GM10847 (cell line): Measurements from ENCODE around the gene DDX1.

Source experiments
- POLR2A ChIP-seq: IDR thresholded peaks from 2 replicates; pipeline ENCODE4 v1.6.1; 2011; ENCODE audit not compliant: insufficient read length; ENCODE audit errors: extremely low read depth

Gene DDX1

GRCh38 chr2:15672961-15673918, 81.6 kb downstream of the DDX1 start:
- no peak for TF ChIP-seq POLR2A

- TF ChIP-seq POLR2A: no peak
These were observed 82.4 kb downstream of the DDX1 start for GRCh38 chr2:15673919-15674636.

- no peak for TF ChIP-seq POLR2A
These were observed 83.2 kb downstream of the DDX1 start for GRCh38 chr2:15674637-15675455.

- no peak for TF ChIP-seq POLR2A
These were observed 84.0 kb downstream of the DDX1 start for GRCh38 chr2:15675456-15676195.

- TF ChIP-seq POLR2A: no peak
These were observed 85.6 kb downstream of the DDX1 start for GRCh38 chr2:15677141-15677843.

- no peak for TF ChIP-seq POLR2A
These were observed 86.7 kb downstream of the DDX1 start for GRCh38 chr2:15678346-15678745.

GRCh38 chr2:15678909-15679308, 87.2 kb downstream of the DDX1 start:
- no peak for TF ChIP-seq POLR2A

- no peak for TF ChIP-seq POLR2A
These were observed 87.8 kb downstream of the DDX1 start for GRCh38 chr2:15679386-15679924.
